Left lung (tissue), 10 donors: ENCODE measurements around the gene KRT80. TPM values are rescaled to one million over a fixed set of nuclear protein-coding genes. Genes with fewer than 3 reads are reported as not detected.
A peak's percentile ranks its signal among the peaks of the same experiment; 100 is the strongest.

Experiments used
- ATAC-seq: fragments of 200-7000 bp; cut with Tn5 transposase; one replicate; pipeline ENCODE4 v1.9.1; 2020; ENCODE audit warnings: moderate library complexity
- DNase-seq, 4 donors: peaks; one replicate each; pipeline ENCODE4 v3.0.0-alpha.2; 2013 to 2020
- H3K27ac ChIP-seq, 2 donors: fragments of 200-600 bp; sonication (generic) in 1 of 2; one replicate each; pipeline versions ENCODE4 v1.5.0 to v1.8.0; 2020 to 2021
- H3K27me3 ChIP-seq, 2 donors: fragments of 200-600 bp; sonication (generic) in 1 of 2; one replicate each; pipeline versions ENCODE4 v1.5.0 to v1.8.0; 2020 to 2021
- H3K36me3 ChIP-seq, 2 donors: fragments of 200-600 bp; sonication (generic) in 1 of 2; one replicate each; pipeline versions ENCODE4 v1.5.0 to v1.8.0; 2020 to 2021
- H3K4me1 ChIP-seq, 2 donors: fragments of 200-600 bp; one replicate each; pipeline ENCODE4 v1.8.0; 2021
- H3K4me3 ChIP-seq, 2 donors: fragments of 200-600 bp; sonication (generic) in 1 of 2; one replicate each; pipeline versions ENCODE4 v1.5.0 to v1.8.0; 2020 to 2021; ENCODE audit warnings: mild to moderate bottlenecking in 1 of 2
- H3K9me3 ChIP-seq, 2 donors: fragments of 200-600 bp; sonication (generic) in 1 of 2; one replicate each; pipeline versions ENCODE4 v1.5.0 to v1.8.0; 2020 to 2021
- intact Hi-C, 2 donors: fragments of 100-400 bp; cut with DNase I; formaldehyde crosslinking; loops; one replicate each; pipeline versions ENCODE4 v1.11.2 to v1.14.2; 2022
- polyA plus RNA-seq, 6 donors: library from polyadenylated mRNA; unstranded; fragments of 120-200 nt; gene quantifications; one replicate each; pipeline ENCODE4 v1.2.1, GENCODE V29; 2013; ENCODE audit not compliant: insufficient read length in 6 of 6
- total RNA-seq, 2 donors: library from RNA; stranded (reverse); fragmentation: NEBNext Ultra II Directional; extraction: Animal tissue kit (Norgen Biotek cat#: 25700); gene quantifications; one replicate each; pipeline ENCODE4 v1.2.1, GENCODE V29; 2021
- TF ChIP-seq, protein P1 (sequence below), 2 donors: fragments of 200-600 bp; sonication (generic) in 1 of 2; IDR thresholded peaks; one replicate each; pipeline versions ENCODE4 v1.5.0 to v1.8.0; 2021; ENCODE audit warnings: antibody characterized with exemption in 2 of 2
- donor health status: DM: no; HTN: yes; CAD: no.
- donor health status: DM: no; HTN: no; CAD: no.

The KRT80 gene
- total and polyA plus RNA-seq, 8 donors: 0.59 to 30.1 (median 0.93) TPM

DNA sequence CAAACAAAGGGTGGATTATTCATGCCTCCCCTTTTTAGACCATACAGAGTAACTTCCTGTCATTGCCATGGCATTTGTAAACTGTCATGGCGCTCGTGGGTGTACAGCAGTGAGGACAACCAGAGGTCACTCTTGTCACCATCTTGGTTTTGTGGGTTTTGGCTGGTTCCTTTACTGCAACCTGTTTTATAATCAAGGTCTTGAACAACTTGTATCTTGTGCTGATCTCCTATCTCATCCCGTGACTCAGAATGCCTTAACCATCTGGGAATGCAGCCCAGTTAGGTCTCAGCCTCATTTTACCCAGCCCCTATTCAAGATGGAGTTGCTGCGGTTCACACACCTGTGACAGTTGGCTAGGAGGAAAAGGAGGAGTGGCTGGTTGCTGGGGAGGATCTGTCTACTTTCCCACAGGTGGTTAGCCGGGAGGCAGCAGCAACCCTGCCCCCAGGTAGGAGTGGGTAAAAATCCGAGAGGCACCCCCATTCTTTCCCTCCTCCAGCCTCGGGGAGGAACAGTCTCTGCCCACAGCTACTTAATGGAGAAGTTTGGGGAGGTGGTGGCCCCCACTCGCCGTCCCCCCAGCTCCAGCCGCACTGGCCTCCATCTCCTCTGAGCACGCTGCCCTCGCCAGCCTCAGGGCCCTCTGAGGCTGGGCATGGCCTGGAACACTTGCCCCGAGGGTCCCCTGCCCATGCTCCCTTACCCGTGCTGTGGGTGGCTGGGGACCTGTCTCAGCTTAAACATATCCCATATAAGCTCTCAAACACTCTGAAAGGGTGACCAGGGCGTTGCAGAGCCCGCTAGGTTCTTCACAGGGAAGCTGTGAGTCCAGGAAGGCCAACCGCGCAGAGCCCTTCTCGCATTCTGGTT lies 70.6 kb downstream of the KRT80 start:
- no peak overlapping the region for H3K27ac ChIP-seq
- H3K27me3 ChIP-seq: peaks cover 0 to 33% of the 10 kb centered on the region in 2 donors
- H3K36me3 ChIP-seq: no peaks in the 10 kb centered on the region
- no peaks in the 10 kb centered on the region for H3K9me3 ChIP-seq
- peaks cover 0 to 28% of the 10 kb centered on the region in 2 donors for H3K4me1 ChIP-seq
- ATAC-seq (no peak), DNase-seq (no peak)
- H3K4me3 ChIP-seq: no peak overlapping the region
- TF ChIP-seq, protein P1, sequence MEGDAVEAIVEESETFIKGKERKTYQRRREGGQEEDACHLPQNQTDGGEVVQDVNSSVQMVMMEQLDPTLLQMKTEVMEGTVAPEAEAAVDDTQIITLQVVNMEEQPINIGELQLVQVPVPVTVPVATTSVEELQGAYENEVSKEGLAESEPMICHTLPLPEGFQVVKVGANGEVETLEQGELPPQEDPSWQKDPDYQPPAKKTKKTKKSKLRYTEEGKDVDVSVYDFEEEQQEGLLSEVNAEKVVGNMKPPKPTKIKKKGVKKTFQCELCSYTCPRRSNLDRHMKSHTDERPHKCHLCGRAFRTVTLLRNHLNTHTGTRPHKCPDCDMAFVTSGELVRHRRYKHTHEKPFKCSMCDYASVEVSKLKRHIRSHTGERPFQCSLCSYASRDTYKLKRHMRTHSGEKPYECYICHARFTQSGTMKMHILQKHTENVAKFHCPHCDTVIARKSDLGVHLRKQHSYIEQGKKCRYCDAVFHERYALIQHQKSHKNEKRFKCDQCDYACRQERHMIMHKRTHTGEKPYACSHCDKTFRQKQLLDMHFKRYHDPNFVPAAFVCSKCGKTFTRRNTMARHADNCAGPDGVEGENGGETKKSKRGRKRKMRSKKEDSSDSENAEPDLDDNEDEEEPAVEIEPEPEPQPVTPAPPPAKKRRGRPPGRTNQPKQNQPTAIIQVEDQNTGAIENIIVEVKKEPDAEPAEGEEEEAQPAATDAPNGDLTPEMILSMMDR (IDR thresholded peaks at IDR 0.05): no peak
- intact Hi-C loops: loop anchor here in 1 of 2 donors (10.0 kb wide), 1 partner anchor 96 kb away; no protein-coding TSS in a partner anchor

DNA sequence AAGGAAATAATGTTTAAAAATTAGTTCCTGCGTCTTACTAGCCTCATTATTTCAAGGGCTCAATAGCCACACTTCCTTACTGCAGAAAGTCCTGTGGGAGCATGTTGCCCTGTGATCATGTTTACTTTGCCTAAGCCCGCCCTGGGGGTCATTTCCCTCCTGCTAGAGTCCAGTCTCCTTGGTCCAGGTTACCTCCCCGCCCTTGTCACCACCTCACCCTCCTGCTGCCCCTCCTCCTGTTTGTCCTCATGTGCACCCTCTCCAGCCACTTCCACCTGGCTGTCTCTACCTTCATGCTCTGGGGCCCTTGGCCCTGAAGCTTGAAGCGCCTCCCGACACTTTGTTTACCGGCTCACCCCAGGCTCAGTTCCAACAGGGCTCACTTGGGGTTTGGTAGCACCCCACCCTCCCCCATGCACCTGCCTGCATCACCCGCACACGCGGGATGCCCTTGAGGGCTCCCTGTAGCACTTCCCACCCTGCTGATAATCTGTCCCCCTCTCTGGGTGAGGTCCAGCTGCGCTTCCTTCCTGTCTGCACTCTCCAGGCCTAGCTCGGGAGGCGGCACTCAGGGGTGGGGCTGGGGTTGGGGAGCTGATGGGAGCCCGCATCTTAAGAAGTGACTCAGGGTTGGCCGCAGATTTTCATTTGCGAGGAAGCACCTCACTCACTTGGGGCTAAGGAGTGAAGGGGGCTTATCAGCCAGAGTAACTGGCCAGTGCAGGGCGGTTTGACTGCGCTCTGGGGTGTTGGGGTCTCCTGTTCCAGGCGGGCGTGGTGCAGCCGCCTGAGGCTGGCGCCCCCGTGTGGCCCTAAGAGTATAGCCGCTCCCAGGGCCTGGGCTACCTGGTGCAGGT lies 72.2 kb downstream of the KRT80 start:
- peaks cover 0 to 28% of the 10 kb centered on the region in 2 donors for H3K4me1 ChIP-seq
- H3K27ac ChIP-seq: no peak overlapping the region
- H3K27me3 ChIP-seq: peaks cover 0 to 32% of the 10 kb centered on the region in 2 donors
- no peaks in the 10 kb centered on the region for H3K36me3 ChIP-seq
- no peaks in the 10 kb centered on the region for H3K9me3 ChIP-seq
- TF ChIP-seq, protein P1 (IDR thresholded peaks at IDR 0.05): peak; percentile 53 to 62
- ATAC-seq: peak; percentile 85
- intact Hi-C loops: loop anchor here in 1 of 2 donors (10.0 kb wide), 1 partner anchor 95 kb away; no protein-coding TSS in a partner anchor
- H3K4me3 ChIP-seq: no peak overlapping the region
- peak in 1 of 4 donors; percentile 64 for DNase-seq

Other genes starting within 250 kb of the KRT80 start
- gene ACVR1B, start 240.3 kb downstream of the KRT80 start, total RNA-seq: 10 to 100 TPM; 24.9 to 26.6 TPM
- gene ACVR1B, start 240.3 kb downstream of the KRT80 start, polyA plus RNA-seq: 10 to 100 TPM; 13.2 to 17.8 (median 15.6) TPM
- 10 to 100 TPM; 30.6 to 63.7 TPM for gene TAMALIN, start 185.1 kb downstream of the KRT80 start, total RNA-seq
- 10 to 100 TPM; 33.8 to 47.7 (median 43.5) TPM for gene TAMALIN, start 185.1 kb downstream of the KRT80 start, polyA plus RNA-seq
- 100 to 1,000 TPM in 1 of 2 donors, 10 to 100 TPM in 1; 36.4 to 165 TPM for gene NR4A1, start 140.6 kb downstream of the KRT80 start, total RNA-seq
- 100 to 1,000 TPM in 2 of 6 donors, 10 to 100 TPM in 4; 12.8 to 293 (median 82.3) TPM for gene NR4A1, start 140.6 kb downstream of the KRT80 start, polyA plus RNA-seq
- gene ATG101, start 122.0 kb downstream of the KRT80 start, total RNA-seq: 10 to 100 TPM; 35.7 to 42.4 TPM
- 10 to 100 TPM; 19.7 to 25.9 (median 24.3) TPM for gene ATG101, start 122.0 kb downstream of the KRT80 start, polyA plus RNA-seq
- 1 to 10 TPM in 1 of 2 donors, under 1 TPM in 1; 0.47 to 4.5 TPM for gene SMIM41, start 112.3 kb downstream of the KRT80 start, total RNA-seq
- gene SMIM41, start 112.3 kb downstream of the KRT80 start, polyA plus RNA-seq: 1 to 10 TPM; 1.2 to 6.9 (median 3.9) TPM
- 1,000 to 10,000 TPM; 1,945 to 1,968 TPM for gene KRT7, start 41.2 kb upstream of the KRT80 start, total RNA-seq
- gene KRT7, start 41.2 kb upstream of the KRT80 start, polyA plus RNA-seq: 10 to 100 TPM; 15.2 to 48.4 (median 22.9) TPM
- gene KRT86, start 82.6 kb upstream of the KRT80 start, total RNA-seq: 1 to 10 TPM in 1 of 2 donors, under 1 TPM in 1; 0.97 to 1.7 TPM
- under 1 TPM in 5 of 6 donors, not detected in 1; 0.07 to 0.62 (median 0.14) TPM for gene KRT86, start 82.6 kb upstream of the KRT80 start, polyA plus RNA-seq
- gene KRT81, start 99.5 kb upstream of the KRT80 start, total RNA-seq: not detected
- gene KRT81, start 99.5 kb upstream of the KRT80 start, polyA plus RNA-seq: under 1 TPM in 2 of 6 donors, not detected in 4; 0.12 to 0.26 TPM
- gene KRT83, start 129.4 kb upstream of the KRT80 start, total RNA-seq: not detected
- not detected for gene KRT83, start 129.4 kb upstream of the KRT80 start, polyA plus RNA-seq
- not detected for gene KRT85, start 175.5 kb upstream of the KRT80 start, total RNA-seq
- under 1 TPM in 2 of 6 donors, not detected in 4; 0.14 to 0.26 TPM for gene KRT85, start 175.5 kb upstream of the KRT80 start, polyA plus RNA-seq
- gene KRT84, start 193.6 kb upstream of the KRT80 start, total RNA-seq: not detected
- not detected for gene KRT84, start 193.6 kb upstream of the KRT80 start, polyA plus RNA-seq
- gene KRT82, start 214.3 kb upstream of the KRT80 start, total RNA-seq: not detected
- gene KRT82, start 214.3 kb upstream of the KRT80 start, polyA plus RNA-seq: not detected
- gene KRT75, start 242.4 kb upstream of the KRT80 start, total RNA-seq: not detected
- gene KRT75, start 242.4 kb upstream of the KRT80 start, polyA plus RNA-seq: not detected